Stomach smooth muscle (tissue), 2 donors: ENCODE results near the gene KHSRP.

Source experiments
- H3K27ac ChIP-seq: one replicate; pipeline ENCODE4 v1.7.0; 2013; ENCODE audit warnings: mild to moderate bottlenecking, low read length, inconsistent platforms
- H3K27me3 ChIP-seq, 2 donors: one replicate each; pipeline ENCODE4 v1.7.0; 2013; ENCODE audit warnings: low read length in 2 of 2; ENCODE audit not compliant: insufficient read depth in 2 of 2, control insufficient read depth in 1 of 2
- H3K36me3 ChIP-seq, 2 donors: one replicate each; pipeline ENCODE4 v1.7.0; 2013; ENCODE audit warnings: low read length in 2 of 2; ENCODE audit not compliant: control insufficient read depth in 2 of 2, insufficient read depth in 2 of 2
- H3K4me1 ChIP-seq: one replicate; pipeline ENCODE4 v1.7.0; 2013; ENCODE audit warnings: low read length; ENCODE audit not compliant: control insufficient read depth, insufficient read depth
- H3K4me3 ChIP-seq, 2 donors: one replicate each; pipeline ENCODE4 v1.7.0; 2013; ENCODE audit warnings: low read length in 2 of 2
- H3K9ac ChIP-seq, 2 donors: one replicate each; pipeline ENCODE4 v1.7.0; 2013; ENCODE audit warnings: low read length in 2 of 2, mild to moderate bottlenecking in 1 of 2
- H3K9me3 ChIP-seq, 2 donors: one replicate each; pipeline ENCODE4 v1.7.0; 2013; ENCODE audit warnings: low read length in 2 of 2; ENCODE audit not compliant: control insufficient read depth in 2 of 2
- donor health status: healthy.
- donor health status: Pancreatic carcinoma.

The KHSRP gene

GRCh38 chr19:6450166-6450565 lies 25.6 kb upstream of the KHSRP start:
- H3K27me3 ChIP-seq = no peaks in the 10 kb centered on the region
- H3K9me3 ChIP-seq = peaks cover 2 to 16% of the 10 kb centered on the region in 2 donors
- peaks cover 49 to 51% of the 10 kb centered on the region in 2 donors for H3K36me3 ChIP-seq

DNA sequence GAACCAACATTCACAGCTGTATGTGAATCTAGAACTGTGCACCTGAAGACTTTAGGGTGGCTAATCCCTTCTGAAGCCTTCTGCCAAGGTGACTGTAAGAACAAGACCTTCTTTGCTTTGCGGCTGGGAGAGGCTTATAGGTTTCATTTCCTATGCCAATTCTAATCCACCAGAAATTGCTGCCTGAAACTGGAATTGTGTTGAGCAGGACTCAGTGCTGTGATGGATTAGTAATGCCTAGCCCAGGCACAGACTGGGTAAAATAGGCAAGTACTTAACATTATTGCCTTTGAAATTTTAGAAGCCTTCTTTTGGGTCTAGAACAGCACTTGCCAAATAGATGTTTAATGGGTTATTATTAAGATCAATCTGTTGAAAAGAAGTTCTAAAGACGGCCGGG lies 23.4 kb upstream of the KHSRP start:
- peaks cover 28 to 31% of the 10 kb centered on the region in 2 donors for H3K36me3 ChIP-seq
- no peak overlapping the region for H3K27ac ChIP-seq
- no peaks in the 10 kb centered on the region for H3K4me1 ChIP-seq
- no peak overlapping the region for H3K9ac ChIP-seq
- H3K27me3 ChIP-seq = no peaks in the 10 kb centered on the region
- H3K4me3 ChIP-seq = no peak overlapping the region
- peaks cover 2 to 5% of the 10 kb centered on the region in 2 donors for H3K9me3 ChIP-seq

More at GRCh38 chr19:6450166-6450565, 25.6 kb upstream of the KHSRP start:
- Histone ChIP-seq H3K27ac (no peak overlapping the region), H3K4me3 (no peak overlapping the region), H3K4me1 (no peaks in the 10 kb centered on the region), H3K9ac (no peak overlapping the region)

GRCh38 chr19:6446452-6446851 lies 21.8 kb upstream of the KHSRP start:
- peaks cover 2 to 5% of the 10 kb centered on the region in 2 donors for H3K9me3 ChIP-seq
- H3K36me3 ChIP-seq = peaks cover 16 to 20% of the 10 kb centered on the region in 2 donors
- no peak overlapping the region for H3K4me3 ChIP-seq
- H3K4me1 ChIP-seq = no peaks in the 10 kb centered on the region
- no peak overlapping the region for H3K27ac ChIP-seq
- H3K9ac ChIP-seq = no peak overlapping the region
- H3K27me3 ChIP-seq = no peaks in the 10 kb centered on the region

- H3K9ac ChIP-seq = no peak overlapping the region
- no peak overlapping the region for H3K27ac ChIP-seq
- H3K9me3 ChIP-seq = peaks cover 2 to 5% of the 10 kb centered on the region in 2 donors
- peaks cover 12 to 13% of the 10 kb centered on the region in 2 donors for H3K36me3 ChIP-seq
- no peaks in the 10 kb centered on the region for H3K4me1 ChIP-seq
- no peak overlapping the region for H3K4me3 ChIP-seq
- H3K27me3 ChIP-seq = no peaks in the 10 kb centered on the region
Observed at GRCh38 chr19:6443986-6444385, 19.4 kb upstream of the KHSRP start.

DNA sequence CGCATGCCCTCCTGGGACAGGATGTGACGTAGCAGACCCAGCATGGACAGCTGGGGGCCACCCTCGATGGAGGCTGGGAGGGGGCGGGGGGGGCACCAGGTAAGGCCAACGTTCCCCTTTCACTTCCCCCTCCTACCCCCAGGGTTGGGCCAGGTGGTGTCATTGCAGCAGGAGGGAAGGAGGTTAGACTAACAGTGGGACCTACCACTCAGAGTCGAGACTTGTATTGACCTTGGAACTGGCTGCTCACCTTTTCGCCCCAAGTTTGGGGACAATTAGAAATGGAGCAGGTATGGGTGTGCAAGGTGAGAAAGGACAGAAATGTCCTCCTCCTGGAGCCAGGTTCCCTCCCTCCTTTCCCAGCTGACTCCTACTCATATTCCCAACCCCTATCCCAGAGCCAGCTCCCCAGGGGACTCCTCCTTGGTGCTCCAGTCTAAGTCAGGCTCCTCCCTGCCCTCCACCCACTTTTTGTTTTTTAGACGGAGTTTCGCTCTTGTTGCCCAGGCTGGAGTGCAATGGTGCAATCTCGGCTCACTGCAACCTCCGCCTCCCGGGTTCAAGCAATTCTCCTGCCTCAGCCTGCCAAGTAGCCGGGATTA lies 17.6 kb upstream of the KHSRP start:
- no peak overlapping the region for H3K27ac ChIP-seq
- peaks cover 2 to 5% of the 10 kb centered on the region in 2 donors for H3K9me3 ChIP-seq
- H3K9ac ChIP-seq = no peak overlapping the region
- H3K36me3 ChIP-seq = peaks cover 12 to 13% of the 10 kb centered on the region in 2 donors
- H3K4me3 ChIP-seq = no peak overlapping the region
- no peaks in the 10 kb centered on the region for H3K27me3 ChIP-seq
- no peaks in the 10 kb centered on the region for H3K4me1 ChIP-seq

GRCh38 chr19:6440905-6441304 lies 16.3 kb upstream of the KHSRP start:
- no peak overlapping the region for H3K4me3 ChIP-seq
- peaks cover 0 to 5% of the 10 kb centered on the region in 2 donors for H3K9me3 ChIP-seq
- H3K4me1 ChIP-seq = no peaks in the 10 kb centered on the region
- H3K27ac ChIP-seq = no peak overlapping the region
- H3K36me3 ChIP-seq = peaks cover 4% of the 10 kb centered on the region in 2 donors
- H3K27me3 ChIP-seq = no peaks in the 10 kb centered on the region
- no peak overlapping the region for H3K9ac ChIP-seq

DNA sequence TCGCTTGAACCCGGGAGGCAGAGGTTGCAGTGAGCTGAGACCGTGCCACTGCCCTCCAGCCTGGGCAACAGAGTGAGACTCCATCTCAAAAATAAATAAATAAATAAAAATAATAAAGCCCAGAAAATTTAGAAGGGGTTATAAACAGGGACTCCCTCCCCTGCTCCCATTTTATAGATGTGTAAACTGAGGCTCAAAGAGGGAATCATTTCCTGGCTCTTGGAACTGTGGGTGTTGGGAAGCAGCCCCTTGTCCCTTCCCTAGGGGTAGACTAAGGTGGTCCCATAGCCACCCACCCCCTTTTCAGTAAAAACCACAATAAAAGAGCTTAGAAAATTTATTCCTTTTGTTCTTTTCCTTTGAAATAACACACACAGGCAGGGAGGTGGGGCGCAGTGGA lies 15.1 kb upstream of the KHSRP start:
- no peaks in the 10 kb centered on the region for H3K4me1 ChIP-seq
- no peak overlapping the region for H3K9ac ChIP-seq
- no peaks in the 10 kb centered on the region for H3K9me3 ChIP-seq
- H3K4me3 ChIP-seq = no peak overlapping the region
- H3K36me3 ChIP-seq = no peaks in the 10 kb centered on the region
- H3K27ac ChIP-seq = no peak overlapping the region
- H3K27me3 ChIP-seq = no peaks in the 10 kb centered on the region

- H3K4me3 ChIP-seq = no peak within 1 kb of the TSS
- H3K27me3 ChIP-seq = no peaks in the 10 kb centered on the region
- H3K27ac ChIP-seq = no peak within 1 kb of the TSS
- H3K9me3 ChIP-seq = no peaks in the 10 kb centered on the region
- H3K36me3 ChIP-seq = no peaks in the 10 kb centered on the region
- no peaks in the 10 kb centered on the region for H3K4me1 ChIP-seq
- no peak within 1 kb of the TSS for H3K9ac ChIP-seq
Observed at GRCh38 chr19:6433663-6434062, 9.1 kb upstream of the KHSRP start, which contains the start of gene SLC25A41. Gene SLC25A41, minus strand, starts transcription at chr19:6433763. Its CDS starts 70 bp downstream, at chr19:6433693.

- H3K27me3 ChIP-seq = no peaks in the 10 kb centered on the region
- H3K4me3 ChIP-seq = no peak overlapping the region
- H3K27ac ChIP-seq = no peak overlapping the region
- no peaks in the 10 kb centered on the region for H3K9me3 ChIP-seq
- H3K4me1 ChIP-seq = no peaks in the 10 kb centered on the region
- no peak overlapping the region for H3K9ac ChIP-seq
- no peaks in the 10 kb centered on the region for H3K36me3 ChIP-seq
Observed at GRCh38 chr19:6433165-6433564, 8.6 kb upstream of the KHSRP start.

DNA sequence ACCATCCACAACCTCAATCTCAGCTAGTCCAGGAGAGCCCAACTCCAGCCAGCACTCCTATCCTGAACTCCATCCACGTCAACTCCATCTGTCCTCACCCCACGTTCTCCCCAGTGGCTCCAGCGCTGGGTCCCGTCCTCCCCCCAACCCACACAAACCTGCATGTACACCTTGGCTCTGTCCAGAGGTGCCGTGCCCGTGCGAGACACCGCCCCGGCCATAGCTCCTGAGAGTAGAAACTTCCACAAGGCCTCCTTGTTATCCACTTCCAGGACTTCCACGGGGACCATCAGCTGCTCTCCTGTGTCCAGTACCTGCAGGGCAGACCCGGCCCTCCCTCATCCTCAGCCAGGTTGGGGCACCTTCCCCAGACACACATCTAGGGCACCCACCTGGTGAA lies 7.3 kb upstream of the KHSRP start:
- H3K9me3 ChIP-seq = no peaks in the 10 kb centered on the region
- no peak overlapping the region for H3K27ac ChIP-seq
- peaks cover 0 to 2% of the 10 kb centered on the region in 2 donors for H3K27me3 ChIP-seq
- H3K4me3 ChIP-seq = no peak overlapping the region
- no peaks in the 10 kb centered on the region for H3K36me3 ChIP-seq
- no peaks in the 10 kb centered on the region for H3K4me1 ChIP-seq
- no peak overlapping the region for H3K9ac ChIP-seq

GRCh38 chr19:6429419-6430221 lies 5.0 kb upstream of the KHSRP start:
- no peak overlapping the region for H3K27ac ChIP-seq
- peaks cover 0 to 2% of the 10 kb centered on the region in 2 donors for H3K27me3 ChIP-seq
- H3K4me3 ChIP-seq = no peak overlapping the region
- peaks cover 0 to 4% of the 10 kb centered on the region in 2 donors for H3K9me3 ChIP-seq
- no peaks in the 10 kb centered on the region for H3K36me3 ChIP-seq
- H3K4me1 ChIP-seq = peaks cover 5% of the 10 kb centered on the region
- H3K9ac ChIP-seq = no peak overlapping the region
